Measurements from ENCODE around the gene RELT. TPM values are rescaled to one million over a fixed set of nuclear protein-coding genes. Genes with fewer than 3 reads are reported as not detected.

The RELT gene
- total and polyA plus RNA-seq, 2 donors (not counting 1 experiment from before 2014, with no cell fraction given) = 0.33 to 0.70 TPM

DNA sequence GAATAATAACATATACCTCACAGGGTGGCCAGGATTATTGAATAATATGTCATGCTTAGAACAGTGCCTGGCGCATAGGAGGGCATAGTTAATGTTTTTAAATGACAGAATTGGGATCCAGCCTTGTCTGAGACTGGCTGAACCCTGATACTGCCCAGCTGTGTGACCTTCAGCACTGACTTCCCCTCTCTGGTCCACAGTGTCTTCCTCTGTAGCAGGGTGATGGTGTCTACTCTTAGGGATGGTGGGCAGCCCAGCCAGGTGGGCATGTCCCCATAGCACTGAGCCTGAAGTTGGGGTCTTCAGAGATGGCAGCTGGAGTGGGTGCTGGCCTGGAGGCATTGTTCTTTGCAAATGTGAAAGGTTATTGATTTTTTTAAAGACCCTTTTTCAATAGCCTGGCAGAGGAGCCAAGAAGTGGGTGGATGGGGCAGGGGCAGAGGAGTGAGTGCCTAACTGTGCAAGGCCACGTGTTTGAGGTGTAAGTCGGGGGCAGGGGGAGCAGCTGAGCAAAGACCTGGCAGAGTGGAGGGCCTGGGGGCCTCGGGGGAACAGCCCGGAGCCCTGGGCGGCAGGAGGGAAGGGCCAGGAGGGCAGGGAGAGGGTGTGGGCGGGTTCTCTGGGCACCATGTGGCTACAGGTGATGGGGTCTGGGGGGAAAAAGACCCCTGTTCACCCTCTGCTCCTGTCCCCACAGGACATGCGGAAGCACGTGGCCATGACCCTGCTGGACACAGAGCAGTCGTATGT, 29.8 kb upstream of the RELT start:
- H3K79me2 ChIP-seq (ENCODE audit: control insufficient read depth, insufficient read depth, low read length) = peaks cover 59% of the 10 kb centered on the region
- H3K4me2 ChIP-seq (ENCODE audit: extremely low read depth, insufficient read depth, low read length) = no peak overlapping the region
- no peak overlapping the region for H2AFZ ChIP-seq (ENCODE audit: low read length)
- no peak for TF ChIP-seq CTCF (conservative IDR thresholded peaks at IDR 0.05 in 1 of 2, IDR thresholded peaks at IDR 0.05 in 1 of 2; ENCODE audit: low read depth in 1 of 2, low read length in 2 of 2)
- no peak for TF ChIP-seq EZH2 (IDR thresholded peaks at IDR 0.05; ENCODE audit: low read length, missing control alignments)
- peaks cover 14% of the 10 kb centered on the region for H3K36me3 ChIP-seq (ENCODE audit: control insufficient read depth, insufficient read depth, low read length)
- H4K20me1 ChIP-seq (ENCODE audit: control insufficient read depth, extremely low read depth, insufficient read depth, low read length) = peaks cover 1% of the 10 kb centered on the region
- peaks cover 36% of the 10 kb centered on the region for H3K4me1 ChIP-seq (ENCODE audit: control insufficient read depth, extremely low read depth, insufficient read depth, low read length)
- no peaks in the 10 kb centered on the region for H3K27me3 ChIP-seq (ENCODE audit: control insufficient read depth, insufficient read depth, low read length)
- H3K27ac ChIP-seq (ENCODE audit: insufficient read depth, low read length) = no peak overlapping the region
- no peaks in the 10 kb centered on the region for H3K9me3 ChIP-seq (ENCODE audit: control insufficient read depth, insufficient read depth, low read depth, low read length)
- H3K9ac ChIP-seq (ENCODE audit: insufficient read depth, low read length) = no peak overlapping the region
- DNase-seq (ENCODE audit: low read depth in 2 of 2) = no peak
- no peak overlapping the region for H3K4me3 ChIP-seq (replicated peaks in 1 of 4; ENCODE audit: control extremely low read depth in 1 of 4, insufficient read depth in 1 of 4, low read depth in 3 of 4, low read length in 4 of 4)

- Histone ChIP-seq H3K9me3 (ENCODE audit: control insufficient read depth, insufficient read depth, low read depth, low read length) (no peaks in the 10 kb centered on the region), H3K79me2 (ENCODE audit: control insufficient read depth, insufficient read depth, low read length) (peaks cover 53% of the 10 kb centered on the region), H3K36me3 (ENCODE audit: control insufficient read depth, insufficient read depth, low read length) (peaks cover 14% of the 10 kb centered on the region), H3K4me2 (ENCODE audit: extremely low read depth, insufficient read depth, low read length) (no peak overlapping the region), H3K27me3 (ENCODE audit: control insufficient read depth, insufficient read depth, low read length) (no peaks in the 10 kb centered on the region), H4K20me1 (ENCODE audit: control insufficient read depth, extremely low read depth, insufficient read depth, low read length) (peaks cover 1% of the 10 kb centered on the region), H3K27ac (ENCODE audit: insufficient read depth, low read length) (no peak overlapping the region), H2AFZ (ENCODE audit: low read length) (no peak overlapping the region), H3K4me3 (replicated peaks in 1 of 4; ENCODE audit: control extremely low read depth in 1 of 4, insufficient read depth in 1 of 4, low read depth in 3 of 4, low read length in 4 of 4) (no peak overlapping the region), H3K9ac (ENCODE audit: insufficient read depth, low read length) (no peak overlapping the region), H3K4me1 (ENCODE audit: control insufficient read depth, extremely low read depth, insufficient read depth, low read length) (peaks cover 36% of the 10 kb centered on the region)
- no peak for DNase-seq (ENCODE audit: low read depth in 2 of 2)
- TF ChIP-seq CTCF (conservative IDR thresholded peaks at IDR 0.05 in 1 of 2, IDR thresholded peaks at IDR 0.05 in 1 of 2; ENCODE audit: low read depth in 1 of 2, low read length in 2 of 2) (no peak), EZH2 (IDR thresholded peaks at IDR 0.05; ENCODE audit: low read length, missing control alignments) (no peak)
Measured at GRCh38 chr11:73347067-73347466, 29.1 kb upstream of the RELT start.

- no peak overlapping the region for H3K9ac ChIP-seq (ENCODE audit: insufficient read depth, low read length)
- H3K79me2 ChIP-seq (ENCODE audit: control insufficient read depth, insufficient read depth, low read length) = peaks cover 40% of the 10 kb centered on the region
- no peaks in the 10 kb centered on the region for H3K27me3 ChIP-seq (ENCODE audit: control insufficient read depth, insufficient read depth, low read length)
- no peaks in the 10 kb centered on the region for H3K9me3 ChIP-seq (ENCODE audit: control insufficient read depth, insufficient read depth, low read depth, low read length)
- DNase-seq (ENCODE audit: low read depth in 2 of 2) = no peak
- H3K4me2 ChIP-seq (ENCODE audit: extremely low read depth, insufficient read depth, low read length) = no peak overlapping the region
- H3K4me1 ChIP-seq (ENCODE audit: control insufficient read depth, extremely low read depth, insufficient read depth, low read length) = peaks cover 26% of the 10 kb centered on the region
- no peak overlapping the region for H2AFZ ChIP-seq (ENCODE audit: low read length)
- peaks cover 24% of the 10 kb centered on the region for H3K36me3 ChIP-seq (ENCODE audit: control insufficient read depth, insufficient read depth, low read length)
- no peak for TF ChIP-seq CTCF (conservative IDR thresholded peaks at IDR 0.05 in 1 of 2, IDR thresholded peaks at IDR 0.05 in 1 of 2; ENCODE audit: low read depth in 1 of 2, low read length in 2 of 2)
- H3K27ac ChIP-seq (ENCODE audit: insufficient read depth, low read length) = no peak overlapping the region
- no peak overlapping the region for H3K4me3 ChIP-seq (replicated peaks in 1 of 4; ENCODE audit: control extremely low read depth in 1 of 4, insufficient read depth in 1 of 4, low read depth in 3 of 4, low read length in 4 of 4)
- no peaks in the 10 kb centered on the region for H4K20me1 ChIP-seq (ENCODE audit: control insufficient read depth, extremely low read depth, insufficient read depth, low read length)
Measured at GRCh38 chr11:73348838-73349237, 27.4 kb upstream of the RELT start.
